ACC112 (cell line): Measurements from ENCODE around the gene C1GALT1C1L.
A peak's percentile ranks its signal among the peaks of the same experiment; 100 is the strongest.
"Not testable (repeated sequence)": the region's sequence is repeated elsewhere in the genome, so short reads cannot be mapped to it uniquely, and the experiment has no call there.

ENCODE experiments used
- H2AFZ ChIP-seq: fragments of 200-600 bp; sonication (generic); one replicate; pipeline ENCODE4 v1.6.0; 2017; ENCODE audit warnings: antibody characterized with exemption, low read length; ENCODE audit not compliant: unreplicated experiment
- H3K27ac ChIP-seq: fragments of 200-600 bp; sonication (generic); 2 replicates; pipeline ENCODE4 v1.5.1; 2014; ENCODE audit warnings: low read depth, mild to moderate bottlenecking, antibody characterized with exemption, low read length, moderate library complexity
- H3K27me3 ChIP-seq: fragments of 200-600 bp; sonication (generic); 2 replicates; pipeline ENCODE4 v1.6.1; 2014; ENCODE audit warnings: mild to moderate bottlenecking, antibody characterized with exemption, low read length, moderate library complexity, mixed read lengths; ENCODE audit not compliant: insufficient read depth
- H3K36me3 ChIP-seq: fragments of 200-600 bp; sonication (generic); 2 replicates; pipeline ENCODE4 v1.6.1; 2016; ENCODE audit warnings: mild to moderate bottlenecking, antibody characterized with exemption, low read length, moderate library complexity, mixed read lengths; ENCODE audit not compliant: insufficient read depth
- H3K4me1 ChIP-seq: fragments of 200-600 bp; sonication (generic); one replicate; pipeline ENCODE4 v1.6.1; 2016; ENCODE audit warnings: low read length, mixed read lengths; ENCODE audit not compliant: insufficient read depth, unreplicated experiment, control insufficient read depth
- H3K4me3 ChIP-seq: fragments of 200-600 bp; sonication (generic); 2 replicates; pipeline ENCODE4 v1.5.1; 2014; ENCODE audit warnings: mild to moderate bottlenecking, low read depth, low read length
- H3K79me2 ChIP-seq: fragments of 200-600 bp; sonication (generic); one replicate; pipeline ENCODE4 v1.6.0; 2016; ENCODE audit warnings: low read length; ENCODE audit not compliant: control insufficient read depth, unreplicated experiment, insufficient read depth

C1GALT1C1L gene

DNA sequence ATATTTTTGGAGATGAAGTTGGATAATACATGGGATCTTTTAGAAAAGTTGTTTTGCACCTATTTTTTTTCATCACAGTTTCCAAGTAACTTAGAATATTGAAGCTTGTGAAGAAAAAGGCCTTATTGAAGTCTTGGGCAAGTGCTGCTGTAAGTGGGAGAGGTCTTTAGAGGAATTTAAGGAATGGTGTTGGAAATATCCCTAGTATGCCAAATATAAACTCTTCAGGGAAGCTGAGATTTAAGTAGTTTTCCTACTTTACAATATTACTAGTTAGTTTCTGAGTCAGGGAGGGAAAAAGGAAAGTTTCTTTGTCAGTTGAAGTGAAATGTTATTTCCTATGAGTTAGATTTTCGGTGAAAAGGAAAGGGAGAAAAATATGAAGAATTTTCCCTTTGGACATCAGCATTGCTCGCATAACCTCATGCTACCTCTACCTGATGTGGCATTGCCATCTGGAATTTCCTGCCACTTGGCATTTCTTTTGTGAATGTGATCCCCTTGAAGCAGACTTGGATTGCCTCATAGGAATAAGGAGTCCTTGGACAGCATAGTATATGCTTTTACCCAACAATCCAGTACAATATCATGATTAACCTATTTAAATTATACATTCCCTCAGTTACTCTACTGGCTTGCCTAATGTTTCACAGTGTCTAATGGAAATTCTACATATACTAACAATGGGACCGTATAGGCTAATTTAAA is 27.1 kb downstream of the C1GALT1C1L start:
- Histone ChIP-seq H3K79me2 (no peaks in the 10 kb centered on the region), H3K36me3 (no peaks in the 10 kb centered on the region), H3K4me3 (no peak overlapping the region), H3K27ac (no peak overlapping the region), H3K27me3 (no peaks in the 10 kb centered on the region), H2AFZ (no peak overlapping the region), H3K4me1 (no peaks in the 10 kb centered on the region)

DNA sequence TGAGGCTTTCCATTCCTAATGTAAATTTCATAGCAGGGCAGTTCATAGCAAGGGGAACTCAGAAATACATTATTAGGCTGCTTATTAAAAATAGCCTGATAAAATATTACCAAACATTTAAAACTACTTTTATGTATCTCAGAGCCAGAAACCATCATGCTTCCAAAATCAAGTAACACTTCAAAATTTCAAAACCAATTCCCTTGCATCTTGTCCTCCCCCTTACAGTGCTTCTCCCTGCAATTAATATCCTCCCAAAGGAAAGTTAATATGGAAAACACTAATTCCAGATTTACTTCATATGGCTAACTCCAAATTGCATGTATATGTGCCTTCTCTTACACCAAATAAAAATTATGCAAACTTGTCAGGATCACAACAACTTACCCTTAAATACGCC is 32.5 kb downstream of the C1GALT1C1L start:
- Histone ChIP-seq H3K36me3 (no peaks in the 10 kb centered on the region), H3K79me2 (no peaks in the 10 kb centered on the region), H3K4me1 (no peaks in the 10 kb centered on the region), H2AFZ (no peak overlapping the region), H3K4me3 (no peak overlapping the region), H3K27me3 (no peaks in the 10 kb centered on the region), H3K27ac (no peak overlapping the region)

DNA sequence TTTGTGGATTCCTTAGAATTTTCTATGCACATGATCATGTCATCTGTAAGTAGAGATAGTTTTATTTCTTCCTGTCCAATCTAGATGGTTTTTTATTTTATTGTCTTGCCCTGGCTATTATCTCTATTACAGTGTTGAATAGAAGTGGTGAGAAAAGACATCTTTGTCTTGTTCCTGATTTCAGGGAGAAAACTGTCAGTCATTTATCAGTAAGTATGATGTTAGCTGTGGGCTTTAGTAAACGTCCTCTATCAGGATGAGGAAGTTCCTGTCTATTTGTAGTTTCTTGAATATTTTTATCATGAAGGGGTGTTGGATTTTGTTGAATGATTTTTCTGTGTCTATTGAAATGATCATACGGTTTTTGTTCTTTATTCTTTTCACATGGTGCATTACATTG is 33.9 kb downstream of the C1GALT1C1L start:
- H3K79me2 ChIP-seq: no peaks in the 10 kb centered on the region
- no peaks in the 10 kb centered on the region for H3K36me3 ChIP-seq
- no peak overlapping the region for H3K27ac ChIP-seq
- no peaks in the 10 kb centered on the region for H3K27me3 ChIP-seq
- H3K4me1 ChIP-seq: no peaks in the 10 kb centered on the region
- H2AFZ ChIP-seq: no peak overlapping the region
- H3K4me3 ChIP-seq: no peak overlapping the region

GRCh38 chr2:43637030-43637803 is 39.0 kb downstream of the C1GALT1C1L start, which contains the start of gene PLEKHH2:
Gene PLEKHH2 (plus strand): TSS chr2:43637260. CDS start chr2:43644674, 7,414 bp downstream.
- Histone ChIP-seq H3K4me3 (peak within 1 kb of the TSS; percentile 86), H3K27me3 (no peaks in the 10 kb centered on the region), H2AFZ (peak within 1 kb of the TSS; percentile 75), H3K4me1 (peaks cover 9% of the 10 kb centered on the region), H3K79me2 (no peaks in the 10 kb centered on the region), H3K27ac (no peak within 1 kb of the TSS), H3K36me3 (no peaks in the 10 kb centered on the region)

- peak overlapping the region; percentile 72 for H2AFZ ChIP-seq
- H3K27ac ChIP-seq: no peak overlapping the region
Measured at GRCh38 chr2:43636621-43637020, 39.6 kb downstream of the C1GALT1C1L start.

DNA sequence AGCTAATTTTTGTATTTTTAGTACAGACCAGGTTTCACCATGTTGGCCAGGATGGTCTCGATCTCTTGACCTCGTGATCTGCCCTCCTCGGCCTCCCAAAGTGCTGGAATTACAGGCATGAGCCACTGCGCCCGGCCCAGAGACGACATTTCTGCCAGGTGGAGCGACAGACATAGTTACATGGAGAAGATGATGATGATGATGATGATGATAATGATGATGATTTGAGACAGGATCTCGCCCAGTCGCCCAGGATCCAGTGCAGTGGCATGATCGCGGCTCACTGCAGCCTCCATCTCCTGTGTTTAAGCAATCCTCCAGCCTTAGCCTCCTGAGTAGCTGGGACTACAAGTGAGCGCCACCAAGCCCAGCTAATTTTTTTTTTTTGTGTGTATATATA is 40.1 kb downstream of the C1GALT1C1L start:
- not testable (repeated sequence) for H3K36me3 ChIP-seq, H3K79me2 ChIP-seq, H2AFZ ChIP-seq, H3K4me1 ChIP-seq, H3K27ac ChIP-seq, H3K4me3 ChIP-seq, H3K27me3 ChIP-seq

More at GRCh38 chr2:43636621-43637020, 39.6 kb downstream of the C1GALT1C1L start:
- Histone ChIP-seq H3K36me3 (no peaks in the 10 kb centered on the region), H3K4me1 (peaks cover 9% of the 10 kb centered on the region), H3K4me3 (peak overlapping the region; percentile 86), H3K27me3 (no peaks in the 10 kb centered on the region), H3K79me2 (no peaks in the 10 kb centered on the region)

DNA sequence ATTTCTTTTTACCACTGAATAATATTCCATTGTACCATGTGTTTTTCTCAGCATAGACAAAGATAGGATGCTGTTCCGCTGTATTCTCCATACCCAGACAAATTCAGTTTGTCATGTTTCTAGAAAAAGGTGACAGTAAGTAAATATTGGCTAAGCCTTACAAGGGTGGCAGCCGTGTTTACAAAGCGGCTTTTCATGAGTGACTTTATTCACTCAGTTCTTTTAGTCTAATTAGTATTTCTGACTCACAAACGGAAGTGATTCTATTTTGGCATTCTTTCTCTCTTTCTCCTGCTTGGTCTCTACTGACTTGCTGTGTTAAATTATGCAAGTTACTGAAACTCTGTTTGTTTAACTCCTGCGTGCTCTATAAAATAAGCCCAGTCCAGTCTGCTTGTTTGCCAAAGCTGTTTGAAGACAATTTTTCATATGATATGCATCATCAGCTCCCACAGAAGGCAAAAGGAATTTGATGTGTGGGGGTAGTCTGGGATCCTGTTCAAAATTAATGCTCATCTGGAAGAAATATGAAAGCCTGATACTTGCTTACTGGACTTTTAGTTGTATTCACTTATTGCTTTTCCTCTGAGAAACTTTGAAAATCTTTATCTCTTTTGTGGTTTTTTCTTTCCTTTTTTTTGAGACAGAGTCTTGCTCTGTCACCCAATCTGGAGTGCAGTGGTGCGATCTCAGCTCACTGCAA is 41.5 kb downstream of the C1GALT1C1L start:
- H2AFZ ChIP-seq: peak overlapping the region; percentile 39
- peak overlapping the region; percentile 25 for H3K4me3 ChIP-seq
- H3K27me3 ChIP-seq: no peaks in the 10 kb centered on the region
- no peaks in the 10 kb centered on the region for H3K36me3 ChIP-seq
- H3K4me1 ChIP-seq: peaks cover 9% of the 10 kb centered on the region
- H3K79me2 ChIP-seq: no peaks in the 10 kb centered on the region
- no peak overlapping the region for H3K27ac ChIP-seq

DNA sequence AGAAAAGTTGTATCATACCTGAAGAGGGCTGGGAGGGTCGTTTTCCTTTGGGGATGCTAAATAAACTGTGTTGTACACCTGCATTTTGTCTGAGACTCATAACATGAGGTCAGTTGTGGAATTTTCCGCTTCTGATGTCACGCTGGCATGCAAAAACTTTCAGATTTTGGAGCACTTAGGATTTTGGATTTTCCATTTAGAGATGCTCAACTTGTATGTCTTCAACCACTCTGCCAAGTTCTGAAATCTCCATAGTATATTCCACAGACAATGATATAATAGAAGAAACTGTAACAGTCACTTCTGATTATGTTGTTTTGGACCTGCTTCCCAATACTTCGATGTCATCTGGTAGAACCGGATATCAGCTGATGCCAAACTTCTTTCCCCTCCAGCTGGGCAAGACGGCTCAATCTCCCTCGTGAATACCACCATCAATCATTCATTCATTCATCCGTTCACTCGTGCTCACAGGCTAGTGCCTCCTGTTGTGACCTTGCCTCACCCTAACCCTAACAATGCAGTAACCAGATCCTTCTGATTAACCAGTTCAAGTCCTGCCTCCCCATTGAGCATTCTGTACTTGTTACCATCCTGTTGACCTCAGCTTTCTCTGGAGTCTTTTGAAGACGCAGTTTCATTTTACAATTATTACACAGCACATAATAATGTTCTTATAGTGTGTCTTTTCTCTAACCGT is 44.5 kb downstream of the C1GALT1C1L start:
- Histone ChIP-seq H3K4me3 (no peak overlapping the region), H3K27me3 (no peaks in the 10 kb centered on the region), H3K27ac (no peak overlapping the region), H3K79me2 (no peaks in the 10 kb centered on the region), H2AFZ (no peak overlapping the region), H3K36me3 (no peaks in the 10 kb centered on the region), H3K4me1 (peaks cover 9% of the 10 kb centered on the region)
